Kidney (tissue), 14 donors: ENCODE measurements around the gene SUCLG1. TPM values are rescaled to one million over a fixed set of nuclear protein-coding genes. Genes with fewer than 3 reads are reported as not detected.

Experiments
- DNase-seq, 5 donors: peaks; one replicate each; pipeline ENCODE4 v3.0.0-alpha.2; 2013 to 2020
- FAIRE-seq: peaks from 2 replicates; lab custom pipeline; 2012; peaks lifted over from hg19 to GRCh38; lab: Jason Lieb, UNC
- H3K27ac ChIP-seq, 2 donors: one replicate each; pipeline ENCODE4 v1.7.0; 2013; ENCODE audit warnings: low read depth in 2 of 2, low read length in 2 of 2, inconsistent platforms in 1 of 2
- H3K27me3 ChIP-seq: one replicate; pipeline ENCODE4 v1.7.1; 2013; ENCODE audit warnings: low read length, inconsistent platforms; ENCODE audit not compliant: control insufficient read depth, insufficient read depth
- H3K36me3 ChIP-seq, 3 donors: one replicate each; pipeline versions ENCODE4 v1.7.0 to v1.7.1; 2013; ENCODE audit warnings: low read length in 3 of 3, control low read depth in 1 of 3, inconsistent platforms in 1 of 3; ENCODE audit not compliant: insufficient read depth in 3 of 3, control insufficient read depth in 2 of 3
- H3K4me1 ChIP-seq, 3 donors: one replicate each; pipeline versions ENCODE4 v1.7.0 to v1.7.1; 2013; ENCODE audit warnings: low read length in 3 of 3, inconsistent platforms in 1 of 3, low read depth in 1 of 3; ENCODE audit not compliant: control insufficient read depth in 2 of 3, insufficient read depth in 2 of 3
- H3K4me3 ChIP-seq, 3 donors: one replicate each; pipeline versions ENCODE4 v1.7.0 to v1.8.1; 2013; ENCODE audit warnings: low read length in 3 of 3, control low read depth in 1 of 3, inconsistent platforms in 1 of 3
- H3K9ac ChIP-seq, 3 donors: one replicate each; pipeline versions ENCODE4 v1.7.0 to v1.7.1; 2013; ENCODE audit warnings: low read length in 3 of 3, control low read depth in 1 of 3, inconsistent platforms in 1 of 3
- H3K9me3 ChIP-seq, 3 donors: one replicate each; pipeline versions ENCODE4 v1.7.0 to v1.7.1; 2013; ENCODE audit warnings: low read length in 3 of 3, control low read depth in 1 of 3, inconsistent platforms in 1 of 3; ENCODE audit not compliant: control insufficient read depth in 2 of 3, insufficient read depth in 1 of 3
- CTCF ChIP-seq: IDR thresholded peaks from 3 replicates; pipeline ENCODE4 v1.5.1; 2012; ENCODE audit warnings: mild to moderate bottlenecking, moderate library complexity, borderline replicate concordance; ENCODE audit not compliant: insufficient read depth; ENCODE audit errors: extremely low read depth
- intact Hi-C: fragments of 100-400 bp; cut with DNase I; formaldehyde crosslinking; loops from one replicate; pipeline ENCODE4 v1.11.1; 2022
- polyA plus RNA-seq: library from polyadenylated mRNA; stranded (reverse); fragments of 350-450 nt; fragmentation: Illumina TruSeq; extraction: RNeasy Lipid Tissue Mini Kit (QIAGEN cat#74804); gene quantifications from one replicate; pipeline ENCODE4 v1.2.3, GENCODE V29; 2014; ENCODE audit warnings: low read depth, low replicate concordance; ENCODE audit not compliant: insufficient read depth
- total RNA-seq: library from RNA; stranded (reverse); fragmentation: NEBNext Ultra II Directional; extraction: Animal tissue kit (Norgen Biotek cat#: 25700); gene quantifications from one replicate; pipeline ENCODE4 v1.2.1, GENCODE V29; 2021
- donor health status: control.
- donor health status: control.
- donor health status: control.
- donor health status: control.
- donor health status: control.
- donor health status: DM: yes; HTN: yes; CAD: no.
- donor health status: Normal renal cell carcinoma (clear cell type).

Gene SUCLG1
- total and polyA plus RNA-seq, 2 donors from 2014 or later, result 89.6 to 789 TPM

- no peak overlapping the region for H3K9ac ChIP-seq
- no peak for FAIRE-seq
- intact Hi-C loops, result no loop called here
These were observed 69.3 kb downstream of the SUCLG1 start for GRCh38 chr2:84389794-84390193.

GRCh38 chr2:84388921-84389490 lies 70.1 kb downstream of the SUCLG1 start:
- Histone ChIP-seq H3K4me1 (no peaks in the 10 kb centered on the region), H3K27ac (no peak overlapping the region), H3K27me3 (no peaks in the 10 kb centered on the region), H3K36me3 (no peaks in the 10 kb centered on the region), H3K9me3 (no peaks in the 10 kb centered on the region), H3K4me3 (no peak overlapping the region), H3K9ac (no peak overlapping the region)
- DNase-seq, result no peak
- intact Hi-C loops, result no loop called here
- TF ChIP-seq CTCF, result no peak
- no peak for FAIRE-seq

More at GRCh38 chr2:84389794-84390193, 69.3 kb downstream of the SUCLG1 start:
- Histone ChIP-seq H3K36me3 (no peaks in the 10 kb centered on the region), H3K9me3 (no peaks in the 10 kb centered on the region), H3K4me3 (no peak overlapping the region), H3K27me3 (no peaks in the 10 kb centered on the region), H3K4me1 (no peaks in the 10 kb centered on the region), H3K27ac (no peak overlapping the region)
- no peak for TF ChIP-seq CTCF
- no peak for DNase-seq

GRCh38 chr2:84388133-84388532 lies 70.9 kb downstream of the SUCLG1 start:
- Histone ChIP-seq H3K36me3 (no peaks in the 10 kb centered on the region), H3K27me3 (no peaks in the 10 kb centered on the region), H3K4me3 (no peak overlapping the region), H3K9ac (no peak overlapping the region), H3K9me3 (no peaks in the 10 kb centered on the region), H3K27ac (no peak overlapping the region), H3K4me1 (no peaks in the 10 kb centered on the region)
- FAIRE-seq (no peak), DNase-seq (no peak)
- no peak for TF ChIP-seq CTCF
- intact Hi-C loops, result no loop called here
